ENCODE data around the gene ADAP1.
"Not testable (repeated sequence)": the region's sequence is repeated elsewhere in the genome, so short reads cannot be mapped to it uniquely, and the experiment has no call there.

DNA sequence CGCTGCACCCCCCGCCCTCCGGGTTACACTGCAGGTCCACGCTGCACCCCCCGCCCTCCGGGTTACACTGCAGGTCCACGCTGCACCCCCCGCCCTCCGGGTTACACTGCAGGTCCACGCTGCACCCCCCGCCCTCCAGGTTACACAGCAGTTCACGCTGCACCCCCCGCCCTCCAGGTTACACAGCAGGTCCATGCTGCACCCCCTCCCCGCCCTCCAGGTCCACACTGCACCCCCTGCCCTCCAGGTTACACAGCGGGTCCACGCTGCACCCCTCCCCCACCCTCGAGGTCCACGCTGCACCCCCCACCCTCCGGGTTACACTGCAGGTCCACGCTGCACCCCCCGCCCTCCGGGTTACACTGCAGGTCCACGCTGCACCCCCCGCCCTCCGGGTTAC lies 30.4 kb downstream of the ADAP1 start:
- TF ChIP-seq, protein P1, sequence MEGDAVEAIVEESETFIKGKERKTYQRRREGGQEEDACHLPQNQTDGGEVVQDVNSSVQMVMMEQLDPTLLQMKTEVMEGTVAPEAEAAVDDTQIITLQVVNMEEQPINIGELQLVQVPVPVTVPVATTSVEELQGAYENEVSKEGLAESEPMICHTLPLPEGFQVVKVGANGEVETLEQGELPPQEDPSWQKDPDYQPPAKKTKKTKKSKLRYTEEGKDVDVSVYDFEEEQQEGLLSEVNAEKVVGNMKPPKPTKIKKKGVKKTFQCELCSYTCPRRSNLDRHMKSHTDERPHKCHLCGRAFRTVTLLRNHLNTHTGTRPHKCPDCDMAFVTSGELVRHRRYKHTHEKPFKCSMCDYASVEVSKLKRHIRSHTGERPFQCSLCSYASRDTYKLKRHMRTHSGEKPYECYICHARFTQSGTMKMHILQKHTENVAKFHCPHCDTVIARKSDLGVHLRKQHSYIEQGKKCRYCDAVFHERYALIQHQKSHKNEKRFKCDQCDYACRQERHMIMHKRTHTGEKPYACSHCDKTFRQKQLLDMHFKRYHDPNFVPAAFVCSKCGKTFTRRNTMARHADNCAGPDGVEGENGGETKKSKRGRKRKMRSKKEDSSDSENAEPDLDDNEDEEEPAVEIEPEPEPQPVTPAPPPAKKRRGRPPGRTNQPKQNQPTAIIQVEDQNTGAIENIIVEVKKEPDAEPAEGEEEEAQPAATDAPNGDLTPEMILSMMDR (optimal IDR thresholded peaks at IDR 0.05 in 1 of 3, IDR thresholded peaks at IDR 0.05 in 1 of 3, conservative IDR thresholded peaks at IDR 0.05 in 1 of 3; ENCODE audit: extremely low read depth in 1 of 3, insufficient read depth in 2 of 3, low read length in 3 of 3): not testable (repeated sequence)
- not testable (repeated sequence) for TF ChIP-seq EZH2 (IDR thresholded peaks at IDR 0.05; ENCODE audit: low read length)

Data from keratinocyte (primary cell).